ENCODE measurements around the gene BNC2.

BNC2 gene

GRCh38 chr9:16593746-16594145, 276.7 kb downstream of the BNC2 start:
- DNase-seq (ENCODE audit: low spot score), result no peak

GRCh38 chr9:16591092-16591491, 279.4 kb downstream of the BNC2 start:
- no peak for DNase-seq (ENCODE audit: low spot score)

- no peak for DNase-seq (ENCODE audit: low spot score)
Observed at GRCh38 chr9:16585591-16585990, 284.9 kb downstream of the BNC2 start.

- DNase-seq (ENCODE audit: low spot score), result no peak
Observed at GRCh38 chr9:16579872-16580432, 290.5 kb downstream of the BNC2 start.

- DNase-seq (ENCODE audit: low spot score), result no peak
Observed at GRCh38 chr9:16575986-16576245, 294.6 kb downstream of the BNC2 start.

- no peak for DNase-seq (ENCODE audit: low spot score)
Observed at GRCh38 chr9:16575142-16575985, 295.1 kb downstream of the BNC2 start.

GRCh38 chr9:16572005-16572734, 298.3 kb downstream of the BNC2 start:
- no peak for DNase-seq (ENCODE audit: low spot score)

GRCh38 chr9:16571127-16571802, 299.2 kb downstream of the BNC2 start:
- no peak for DNase-seq (ENCODE audit: low spot score)

GRCh38 chr9:16563446-16563845, 307.0 kb downstream of the BNC2 start:
- no peak for DNase-seq (ENCODE audit: low spot score)

- no peak for DNase-seq (ENCODE audit: low spot score)
Observed at GRCh38 chr9:16561121-16561520, 309.3 kb downstream of the BNC2 start.

GRCh38 chr9:16559418-16560188, 310.9 kb downstream of the BNC2 start:
- no peak for DNase-seq (ENCODE audit: low spot score)

GRCh38 chr9:16555802-16556201, 314.7 kb downstream of the BNC2 start:
- no peak for DNase-seq (ENCODE audit: low spot score)

- DNase-seq (ENCODE audit: low spot score), result no peak
Observed at GRCh38 chr9:16553869-16554540, 316.5 kb downstream of the BNC2 start.

GRCh38 chr9:16552252-16552651, 318.2 kb downstream of the BNC2 start:
- DNase-seq (ENCODE audit: low spot score), result no peak

GRCh38 chr9:16551692-16552091, 318.8 kb downstream of the BNC2 start:
- no peak for DNase-seq (ENCODE audit: low spot score)

- DNase-seq (ENCODE audit: low spot score), result no peak
Observed at GRCh38 chr9:16545639-16546038, 324.8 kb downstream of the BNC2 start.

- no peak for DNase-seq (ENCODE audit: low spot score)
Observed at GRCh38 chr9:16544842-16545241, 325.6 kb downstream of the BNC2 start.

- DNase-seq (ENCODE audit: low spot score), result no peak
Observed at GRCh38 chr9:16543686-16544085, 326.8 kb downstream of the BNC2 start.

- DNase-seq (ENCODE audit: low spot score), result no peak
Observed at GRCh38 chr9:16543225-16543624, 327.2 kb downstream of the BNC2 start.

- DNase-seq (ENCODE audit: low spot score), result no peak
Observed at GRCh38 chr9:16542290-16542689, 328.2 kb downstream of the BNC2 start.
